Neutrophil (primary cell): ENCODE data around the gene TIPARP.

Experiments
- H3K27ac ChIP-seq: fragments of 200-600 bp; sonication (generic); 2 replicates; pipeline ENCODE4 v1.5.1; 2016; ENCODE audit warnings: mild to moderate bottlenecking, moderate library complexity
- H3K27me3 ChIP-seq: fragments of 200-600 bp; sonication (generic); 2 replicates; pipeline ENCODE4 v1.6.0; 2016; ENCODE audit warnings: mild to moderate bottlenecking
- H3K36me3 ChIP-seq: fragments of 200-600 bp; sonication (generic); 2 replicates; pipeline ENCODE4 v1.5.1; 2017
- H3K4me1 ChIP-seq, 2 experiments: fragments of 200-600 bp in 1 of 2; sonication (generic) in 1 of 2; 1 replicate in 1 of 2; 2 replicates in 1 of 2; pipeline versions ENCODE4 v1.5.1 to v1.6.1; 2013 to 2016; ENCODE audit warnings: low read depth in 1 of 2, low read length in 1 of 2, mild to moderate bottlenecking in 1 of 2, moderate library complexity in 1 of 2; ENCODE audit not compliant: control insufficient read depth in 1 of 2, insufficient read depth in 1 of 2
- H3K4me3 ChIP-seq, 2 experiments: fragments of 200-600 bp in 1 of 2; sonication (generic) in 1 of 2; 1 replicate in 1 of 2; 2 replicates in 1 of 2; pipeline ENCODE4 v1.5.1; 2013 to 2016; ENCODE audit warnings: low read depth in 1 of 2, low read length in 1 of 2, mild to moderate bottlenecking in 1 of 2, moderate library complexity in 1 of 2
- H3K9me3 ChIP-seq: fragments of 200-600 bp; sonication (generic); 2 replicates; pipeline ENCODE4 v1.5.1; 2016
- CTCF ChIP-seq: fragments of 200-600 bp; sonication (generic); IDR thresholded peaks from 2 replicates; pipeline ENCODE4 v1.5.1; 2016; ENCODE audit warnings: antibody characterized with exemption

Gene TIPARP

GRCh38 chr3:156716105-156716862 is 41.9 kb downstream of the TIPARP start:
- Histone ChIP-seq H3K27ac (no peak overlapping the region), H3K4me3 (no peak overlapping the region), H3K27me3 (no peaks in the 10 kb centered on the region), H3K9me3 (no peaks in the 10 kb centered on the region), H3K4me1 (no peaks in the 10 kb centered on the region), H3K36me3 (no peaks in the 10 kb centered on the region)
- TF ChIP-seq CTCF: no peak

- Histone ChIP-seq H3K9me3 (no peaks in the 10 kb centered on the region), H3K27ac (no peak overlapping the region), H3K4me3 (no peak overlapping the region), H3K27me3 (no peaks in the 10 kb centered on the region), H3K4me1 (no peaks in the 10 kb centered on the region), H3K36me3 (no peaks in the 10 kb centered on the region)
- TF ChIP-seq CTCF: no peak
Measured at GRCh38 chr3:156718622-156719306, 44.4 kb downstream of the TIPARP start.

GRCh38 chr3:156720826-156721225 is 46.4 kb downstream of the TIPARP start:
- no peaks in the 10 kb centered on the region for H3K36me3 ChIP-seq
- no peaks in the 10 kb centered on the region for H3K9me3 ChIP-seq
- TF ChIP-seq CTCF: no peak
- no peak overlapping the region for H3K4me3 ChIP-seq
- H3K27me3 ChIP-seq: no peaks in the 10 kb centered on the region
- H3K4me1 ChIP-seq: no peaks in the 10 kb centered on the region
- no peak overlapping the region for H3K27ac ChIP-seq

- Histone ChIP-seq H3K4me1 (no peaks in the 10 kb centered on the region), H3K4me3 (no peak overlapping the region), H3K27me3 (no peaks in the 10 kb centered on the region), H3K9me3 (no peaks in the 10 kb centered on the region), H3K27ac (no peak overlapping the region), H3K36me3 (no peaks in the 10 kb centered on the region)
- no peak for TF ChIP-seq CTCF
Measured at GRCh38 chr3:156721687-156722618, 47.6 kb downstream of the TIPARP start.

- H3K9me3 ChIP-seq: no peaks in the 10 kb centered on the region
- no peaks in the 10 kb centered on the region for H3K27me3 ChIP-seq
- no peaks in the 10 kb centered on the region for H3K36me3 ChIP-seq
- TF ChIP-seq CTCF: no peak
- no peak overlapping the region for H3K4me3 ChIP-seq
- no peak overlapping the region for H3K27ac ChIP-seq
- no peaks in the 10 kb centered on the region for H3K4me1 ChIP-seq
Measured at GRCh38 chr3:156723182-156723619, 48.8 kb downstream of the TIPARP start.
